NCI-H69 (cell line): ENCODE measurements around the gene MAEA.
A peak's percentile ranks its signal among the peaks of the same experiment; 100 is the strongest.

Source experiments
- DNase-seq: peaks from one replicate; lab custom pipeline; 2025; lab: John Stamatoyannopoulos, UW

The MAEA gene

GRCh38 chr4:1300466-1301455, 11.1 kb downstream of the MAEA start:
- no peak for DNase-seq

DNA sequence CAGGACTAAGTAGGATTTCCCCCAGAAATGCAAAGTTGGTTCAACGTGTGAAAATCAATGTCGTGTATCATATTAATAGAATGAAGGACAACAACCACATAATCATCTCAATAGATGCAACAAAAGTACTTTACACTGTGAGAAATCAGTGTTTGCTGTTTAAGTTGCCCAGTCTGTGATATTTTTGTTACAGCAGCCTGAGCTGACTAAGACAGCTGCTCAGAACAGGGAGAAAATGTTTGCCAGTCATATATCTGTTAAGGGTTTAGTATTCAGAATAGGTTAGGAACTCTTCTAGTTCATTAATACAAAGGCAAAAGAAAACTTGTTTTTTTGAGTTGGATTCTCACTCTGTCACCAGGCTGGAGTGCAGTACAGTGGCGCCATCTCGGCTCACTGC, 12.5 kb downstream of the MAEA start:
- DNase-seq = no peak

GRCh38 chr4:1305261-1305711, 15.6 kb downstream of the MAEA start:
- no peak for DNase-seq

GRCh38 chr4:1305781-1306455, 16.2 kb downstream of the MAEA start:
- DNase-seq = no peak

- no peak for DNase-seq
These were observed 18.5 kb downstream of the MAEA start for GRCh38 chr4:1307951-1308735.

- DNase-seq = peak; percentile 85
These were observed 19.7 kb downstream of the MAEA start for GRCh38 chr4:1309261-1310010.

GRCh38 chr4:1310031-1310795, 20.5 kb downstream of the MAEA start:
- DNase-seq = no peak

GRCh38 chr4:1310796-1311631, 21.3 kb downstream of the MAEA start:
- DNase-seq = no peak

GRCh38 chr4:1312821-1313640, 23.3 kb downstream of the MAEA start:
- no peak for DNase-seq

DNA sequence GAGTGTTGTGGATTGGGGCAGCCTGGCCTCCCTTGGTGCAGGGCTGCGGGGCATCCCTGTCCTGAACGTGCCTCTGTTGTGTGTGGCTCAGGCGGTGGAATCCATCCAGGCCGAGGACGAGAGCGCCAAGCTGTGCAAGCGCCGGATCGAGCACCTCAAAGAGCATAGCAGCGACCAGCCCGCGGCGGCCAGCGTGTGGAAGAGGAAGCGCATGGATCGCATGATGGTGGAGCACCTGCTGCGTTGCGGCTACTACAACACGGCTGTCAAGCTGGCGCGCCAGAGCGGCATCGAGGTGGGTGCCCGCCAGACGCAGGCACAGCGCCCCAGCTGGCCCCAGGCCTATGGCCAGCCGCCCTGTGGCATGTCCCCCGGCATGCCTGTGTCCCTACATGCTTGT, 25.6 kb downstream of the MAEA start:
- DNase-seq = no peak

DNA sequence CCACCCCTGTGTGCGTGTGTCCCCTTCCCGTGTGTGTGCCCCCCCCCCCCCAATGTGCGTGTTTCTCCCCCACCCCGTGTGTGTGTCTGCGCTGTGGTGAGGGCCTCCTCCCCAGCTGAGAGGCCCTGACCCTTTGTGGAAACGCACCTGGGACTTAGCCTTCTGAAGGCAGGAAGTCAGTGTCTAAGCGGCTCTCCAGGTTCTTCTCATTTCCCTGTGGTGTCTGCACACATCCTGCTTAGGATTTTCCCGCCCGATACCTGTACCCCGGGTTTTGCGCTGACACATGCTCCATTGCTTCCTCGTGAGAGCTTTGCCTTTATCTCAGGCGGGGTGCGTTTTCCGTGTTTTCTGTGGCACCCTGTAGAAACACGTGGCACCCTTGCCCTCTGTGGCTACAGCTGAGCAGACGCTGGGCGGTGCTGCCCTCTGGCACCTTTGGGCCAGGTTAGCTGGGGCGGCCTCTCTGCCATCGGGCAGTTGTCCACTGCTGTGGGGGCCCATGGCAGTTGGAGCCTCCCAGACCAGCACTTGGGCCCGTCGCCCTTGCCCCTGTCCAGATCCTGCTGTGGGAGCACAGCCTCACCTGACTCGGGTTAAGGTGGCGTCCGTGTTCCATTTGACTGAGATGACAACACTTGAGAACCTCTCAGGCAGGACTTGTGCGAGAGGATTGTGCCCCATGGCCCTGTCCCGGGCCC, 26.3 kb downstream of the MAEA start:
- DNase-seq = no peak

DNA sequence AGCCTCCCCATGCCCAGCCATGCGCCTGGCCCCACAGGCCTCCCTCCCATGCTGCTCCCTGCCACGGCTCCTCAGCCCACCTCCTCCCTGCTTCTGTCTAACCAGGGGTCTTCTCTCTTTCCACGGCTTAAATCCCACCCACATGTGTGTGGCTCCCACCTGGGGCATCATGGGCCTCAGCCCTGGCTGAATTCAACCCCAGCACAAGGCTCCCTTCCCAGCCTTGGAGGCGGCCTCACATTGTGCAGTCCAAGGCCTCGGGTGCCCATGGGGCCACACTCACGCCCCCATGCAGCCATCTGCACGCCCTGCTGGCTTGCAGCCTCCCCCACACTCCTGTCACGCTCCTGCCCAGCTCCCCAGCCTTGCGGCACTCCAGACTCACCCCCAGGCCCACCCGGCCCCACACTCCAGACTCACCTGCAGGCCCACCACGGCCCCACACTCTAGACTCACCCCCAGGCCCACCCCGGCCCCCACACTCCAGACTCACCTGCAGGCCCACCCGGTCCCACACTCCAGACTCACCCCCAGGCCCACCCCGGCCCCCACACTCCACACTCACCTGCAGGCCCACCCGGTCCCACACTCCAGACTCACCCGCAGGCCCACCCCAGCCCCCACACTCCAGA, 27.0 kb downstream of the MAEA start:
- no peak for DNase-seq

DNA sequence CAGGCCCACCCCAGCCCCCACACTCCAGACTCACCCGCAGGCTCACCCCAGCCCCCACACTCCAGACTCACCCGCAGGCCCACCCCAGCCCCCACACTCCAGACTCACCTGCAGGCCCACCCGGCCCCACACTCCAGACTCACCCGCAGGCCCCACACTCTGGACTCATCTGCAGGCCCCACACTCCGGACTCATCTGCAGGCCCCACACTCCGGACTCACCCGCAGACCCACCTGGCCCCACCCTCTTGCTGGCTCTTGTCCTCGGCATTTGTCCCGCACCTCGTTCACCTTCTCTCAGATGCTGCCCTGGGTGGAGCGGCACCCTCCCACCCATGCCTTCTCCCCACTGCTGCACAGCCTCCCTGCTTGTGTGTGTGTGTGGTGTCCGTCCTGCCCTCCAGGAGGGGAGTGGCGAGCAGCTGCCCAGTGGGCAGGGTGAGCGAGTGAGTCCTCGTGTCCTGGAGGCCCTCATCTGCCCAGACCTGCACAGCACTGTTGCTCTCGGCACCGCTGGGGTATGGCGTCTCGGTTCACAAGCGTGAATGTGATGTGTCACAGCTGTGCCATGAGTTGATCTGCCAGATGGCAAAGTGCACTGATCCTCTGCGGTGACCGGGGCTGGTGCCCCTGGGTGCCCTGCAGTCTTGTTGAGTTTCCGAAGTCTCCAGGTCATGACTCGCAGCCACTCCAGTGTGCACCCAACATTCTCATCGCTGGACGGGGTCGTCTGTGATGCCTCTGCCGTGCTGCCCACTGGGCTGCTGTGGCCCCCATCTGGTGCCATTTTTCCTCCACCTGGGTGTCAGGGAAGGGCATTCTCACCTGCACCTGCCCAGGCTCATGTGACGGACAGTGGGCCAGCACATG, 27.7 kb downstream of the MAEA start:
- DNase-seq = no peak

GRCh38 chr4:1318046-1318375, 28.3 kb downstream of the MAEA start:
- no peak for DNase-seq

DNA sequence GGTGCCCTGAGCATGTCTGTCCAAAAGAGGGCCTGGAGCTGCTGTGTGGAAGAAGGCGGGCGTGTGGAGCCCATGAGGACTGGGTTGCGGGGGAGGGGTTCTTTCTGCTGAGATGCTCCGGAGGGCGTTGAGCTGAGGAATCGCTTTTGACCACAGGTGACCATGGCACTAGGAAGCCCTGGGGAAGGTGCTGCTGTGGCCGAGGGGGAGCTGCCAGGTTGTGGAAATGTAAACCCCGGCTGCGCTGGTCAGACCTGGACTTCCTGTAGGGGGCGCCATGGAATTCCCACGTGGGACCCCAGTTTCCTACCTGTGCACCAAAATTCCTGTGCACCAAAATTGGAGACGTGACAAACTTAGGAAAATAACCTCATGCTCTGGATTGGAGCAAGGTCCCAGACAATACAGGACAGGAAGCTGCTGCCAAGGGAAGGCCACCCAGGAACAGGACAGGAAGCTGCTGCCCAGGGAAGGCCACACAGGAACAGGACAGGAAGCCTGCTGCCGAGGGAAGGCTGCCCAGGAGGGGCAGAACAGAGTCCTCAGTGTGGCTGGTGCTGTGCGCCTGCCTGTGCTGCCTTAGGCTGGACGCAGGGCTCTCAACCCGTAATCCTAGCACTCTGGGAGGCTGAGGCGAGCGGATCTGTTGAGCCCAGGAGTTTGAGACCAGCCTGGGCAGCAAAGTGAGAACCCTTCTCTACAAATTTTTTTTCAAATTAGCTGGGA, 29.0 kb downstream of the MAEA start:
- DNase-seq = no peak

DNA sequence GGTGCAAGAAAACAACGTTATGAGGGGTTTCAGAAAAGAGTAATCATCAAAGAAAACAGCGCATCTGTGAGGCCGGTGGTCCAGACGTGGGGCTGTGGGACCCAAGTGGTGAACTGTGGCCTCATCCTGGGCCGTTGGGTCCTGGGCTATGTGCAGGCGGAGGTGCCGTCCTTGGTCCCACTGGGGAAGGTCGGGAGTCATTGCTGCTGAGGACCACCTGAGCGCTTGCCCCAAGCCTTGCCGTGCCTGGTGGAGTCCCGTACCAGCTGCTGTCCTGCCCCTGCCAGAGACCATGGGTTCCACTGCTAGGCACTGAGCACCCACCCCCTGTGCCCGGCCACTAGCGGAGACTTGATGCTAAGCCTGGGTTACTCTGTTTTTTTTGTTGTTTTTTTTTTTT, 31.8 kb downstream of the MAEA start:
- no peak for DNase-seq
